Fibroblast of the aortic adventitia (primary cell): ENCODE measurements around the gene CAPN10. TPM values are rescaled to one million over a fixed set of nuclear protein-coding genes. Genes with fewer than 3 reads are reported as not detected.

Source experiments
- DNase-seq: peaks from one replicate; pipeline ENCODE4 v3.0.0-alpha.2; 2010; ENCODE audit warnings: low read depth
- H3K4me3 ChIP-seq: 2 replicates; pipeline ENCODE4 v1.5.1; 2011; ENCODE audit warnings: low read depth, mild to moderate bottlenecking, control low read depth, low read length, moderate library complexity
- CTCF ChIP-seq: IDR thresholded peaks from 2 replicates; pipeline ENCODE4 v1.5.1; 2011; ENCODE audit warnings: mild to moderate bottlenecking, low read length, control low read depth, inconsistent platforms; ENCODE audit not compliant: insufficient read depth
- total RNA-seq: library from RNA; depleted of rRNA; stranded (reverse); fragments of >200 nt; gene quantifications from 2 replicates; pipeline ENCODE4 v1.2.3, GENCODE V29; 2012; ENCODE audit warnings: low replicate concordance

CAPN10 gene
- total RNA-seq, 1 donor = 14.3 TPM

GRCh38 chr2:240599141-240599583 lies 12.6 kb downstream of the CAPN10 start:
- no peak overlapping the region for H3K4me3 ChIP-seq
- no peak for TF ChIP-seq CTCF
- no peak for DNase-seq

- no peak for DNase-seq
- TF ChIP-seq CTCF = no peak
- H3K4me3 ChIP-seq = no peak overlapping the region
These were observed 14.0 kb downstream of the CAPN10 start for GRCh38 chr2:240600451-240600961.

GRCh38 chr2:240601061-240601830 lies 14.7 kb downstream of the CAPN10 start:
- TF ChIP-seq CTCF = no peak
- no peak overlapping the region for H3K4me3 ChIP-seq
- DNase-seq = no peak

- TF ChIP-seq CTCF = no peak
- DNase-seq = no peak
- H3K4me3 ChIP-seq = no peak overlapping the region
These were observed 15.3 kb downstream of the CAPN10 start for GRCh38 chr2:240601831-240602160.

- no peak for TF ChIP-seq CTCF
- DNase-seq = no peak
- no peak overlapping the region for H3K4me3 ChIP-seq
These were observed 15.9 kb downstream of the CAPN10 start for GRCh38 chr2:240602266-240603050.

GRCh38 chr2:240603081-240603835 lies 16.7 kb downstream of the CAPN10 start:
- DNase-seq = no peak
- H3K4me3 ChIP-seq = no peak overlapping the region
- TF ChIP-seq CTCF = no peak
